ENCODE data around the gene FAM98B.
A peak's percentile ranks its signal among the peaks of the same experiment; 100 is the strongest.
"Not testable (repeated sequence)": the region's sequence is repeated elsewhere in the genome, so short reads cannot be mapped to it uniquely, and the experiment has no call there.

The FAM98B gene

DNA sequence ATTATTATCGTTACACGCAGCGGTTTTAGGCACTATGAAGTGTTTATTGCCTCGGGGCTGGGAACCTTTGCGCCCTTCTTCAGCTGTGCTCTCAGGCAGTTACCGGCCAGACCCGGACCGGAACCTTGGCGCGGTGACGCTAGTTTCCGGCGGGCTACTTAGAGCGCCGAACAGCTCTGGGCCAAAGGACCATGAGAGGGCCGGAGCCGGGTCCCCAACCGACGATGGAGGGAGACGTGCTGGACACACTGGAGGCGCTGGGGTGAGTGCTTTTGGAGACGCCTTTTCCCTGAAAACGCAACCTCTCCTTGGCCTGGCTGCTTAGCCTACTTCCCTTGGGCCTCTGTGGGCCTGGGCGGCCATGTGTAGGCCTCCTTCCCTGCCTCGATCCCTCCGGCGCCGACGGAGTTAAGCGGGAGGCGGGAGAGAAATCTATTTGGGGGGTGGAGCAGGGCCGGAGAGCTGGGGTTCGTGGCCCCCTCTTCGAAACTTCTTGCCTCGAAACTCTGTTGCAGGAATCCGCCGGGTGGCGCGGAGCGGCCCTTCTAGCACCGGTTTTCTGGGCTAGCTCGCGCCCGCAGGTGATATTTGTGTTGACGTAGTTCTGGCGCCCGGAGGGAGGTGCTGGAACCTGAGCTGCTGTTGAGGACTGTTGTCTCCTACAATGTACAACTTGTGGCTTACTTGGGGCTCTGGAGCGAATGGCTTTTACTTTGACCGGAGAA, at the start of gene FAM98B:
Gene FAM98B, plus strand, starts transcription at position 157 of the 725 bp plus-strand sequence. Its CDS starts 35 bp downstream, at position 192.
- DNase-seq = peak; percentile 84

DNA sequence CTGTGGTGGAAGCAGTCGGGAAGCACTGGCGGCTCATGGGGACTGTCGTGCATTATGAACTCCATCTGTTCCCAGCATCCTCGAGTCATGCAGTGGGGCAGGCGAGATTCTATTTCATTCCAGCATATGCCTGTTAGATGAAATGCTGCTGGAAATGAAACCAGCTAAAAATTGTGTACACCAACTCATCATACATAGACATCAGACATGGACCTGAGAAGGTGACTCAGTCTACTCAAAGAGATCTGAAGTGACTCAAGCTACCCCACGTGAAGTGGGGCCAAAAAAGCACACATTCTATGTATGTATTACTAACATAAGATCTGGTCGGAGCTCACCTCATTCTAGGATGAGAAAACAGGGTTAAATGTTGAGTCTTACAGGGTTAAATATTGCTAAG, 47.5 kb upstream of the FAM98B start:
- no peak for DNase-seq

DNA sequence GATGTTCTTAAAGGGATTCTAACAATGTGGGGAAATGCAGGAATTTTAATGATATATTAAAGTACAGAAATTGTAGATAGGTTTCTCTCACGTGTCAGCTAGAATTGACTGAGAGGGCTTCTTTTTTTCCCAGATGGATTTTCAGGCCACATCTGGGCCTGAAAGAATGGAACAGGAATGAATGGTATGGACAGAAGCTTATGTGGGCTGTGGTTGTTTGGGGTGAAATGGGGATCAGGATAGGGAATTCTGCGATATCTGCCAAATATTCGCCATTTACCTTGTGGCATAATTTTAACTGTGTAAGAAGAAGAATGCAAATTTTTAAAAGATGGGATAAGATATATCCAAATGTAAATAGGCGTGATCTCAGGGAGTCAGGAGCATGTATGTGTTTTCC, 45.4 kb upstream of the FAM98B start:
- DNase-seq = no peak

DNA sequence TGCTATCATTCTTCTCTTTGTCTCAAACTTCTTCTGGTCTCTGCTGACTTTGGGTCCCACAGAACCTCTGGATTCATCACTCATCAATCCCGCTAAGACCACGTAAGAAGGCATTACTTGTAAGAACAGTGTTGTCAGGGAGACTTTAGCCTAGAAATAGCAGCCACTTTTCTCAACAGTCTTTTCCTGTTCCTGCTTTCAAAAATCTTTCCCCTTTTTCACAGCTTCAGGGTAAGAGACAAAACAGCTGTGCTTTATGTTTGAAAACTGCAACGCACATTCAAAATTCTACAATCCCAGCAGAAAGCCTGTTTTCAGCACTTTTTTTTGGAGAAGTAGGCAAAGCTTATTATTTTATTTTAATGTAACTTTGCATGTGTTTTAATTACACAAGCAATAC, 42.0 kb upstream of the FAM98B start:
- no peak for DNase-seq

DNA sequence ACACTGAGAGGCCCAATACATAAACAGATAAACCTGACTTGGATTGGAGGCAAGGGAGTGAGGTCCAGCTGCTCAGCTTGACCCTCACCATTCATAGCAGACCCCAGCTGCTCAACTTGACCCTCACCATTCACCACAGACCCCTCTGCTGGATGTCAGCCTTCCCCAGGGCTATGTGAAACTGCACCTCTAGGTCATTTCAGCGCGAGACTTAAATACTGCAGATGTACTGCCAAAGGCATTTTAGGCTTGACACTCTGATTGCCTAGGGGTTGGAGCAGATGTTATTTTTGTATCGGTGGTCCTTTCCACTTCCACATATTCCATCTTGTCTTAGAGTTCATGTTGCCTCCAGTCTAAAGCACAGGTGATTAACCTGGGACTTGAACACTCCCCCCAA, 41.5 kb upstream of the FAM98B start:
- DNase-seq = no peak

DNA sequence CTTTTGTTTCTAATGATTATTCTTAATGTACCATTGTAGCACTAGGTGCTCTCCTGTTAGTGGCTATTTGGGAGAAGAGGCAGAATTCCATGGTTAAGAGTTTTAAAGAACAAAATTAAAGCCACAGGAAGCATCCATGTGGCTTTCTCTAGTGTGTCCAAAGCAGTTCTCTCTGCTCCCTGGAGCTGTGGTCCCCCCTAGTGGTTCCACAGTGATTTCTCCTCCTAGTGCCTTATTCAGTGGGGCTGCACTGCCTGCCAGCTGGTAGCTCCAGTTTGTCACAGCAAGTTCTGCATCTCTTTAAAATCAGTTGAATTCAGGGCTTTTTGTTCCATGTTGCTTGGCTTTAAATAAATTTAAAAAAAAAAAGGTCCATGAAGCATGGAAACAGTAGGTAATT, 39.6 kb upstream of the FAM98B start:
- DNase-seq = peak; percentile 22

DNA sequence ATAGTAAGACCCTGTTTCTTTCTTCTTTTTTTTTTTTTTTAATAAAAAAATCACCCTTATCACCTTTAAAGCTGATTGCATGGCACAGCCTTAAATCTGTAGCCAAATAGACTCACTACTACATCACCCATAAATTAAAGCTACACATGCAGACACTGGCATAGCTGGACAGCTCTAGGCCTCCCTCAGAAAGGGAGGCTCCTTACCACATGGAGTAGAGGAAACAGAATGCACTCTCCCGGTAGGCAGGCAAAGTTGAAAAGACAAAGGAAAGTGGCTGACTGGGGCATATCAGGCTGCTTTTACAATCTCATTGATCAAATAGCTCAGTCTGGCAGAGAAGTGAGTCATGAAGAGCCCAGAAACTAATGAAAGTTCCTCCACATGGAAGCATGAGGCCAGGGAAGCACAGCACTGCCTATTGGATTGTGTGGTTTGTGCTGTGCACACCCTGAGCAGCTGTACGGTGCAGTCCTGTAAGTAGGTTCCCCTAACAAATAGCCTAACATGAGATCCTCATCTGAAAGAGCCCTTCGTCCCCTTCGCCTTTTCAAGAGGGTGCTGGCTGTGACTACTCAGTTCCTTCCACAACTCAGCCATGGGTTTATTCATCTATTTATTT, 32.7 kb upstream of the FAM98B start:
- DNase-seq = no peak

DNA sequence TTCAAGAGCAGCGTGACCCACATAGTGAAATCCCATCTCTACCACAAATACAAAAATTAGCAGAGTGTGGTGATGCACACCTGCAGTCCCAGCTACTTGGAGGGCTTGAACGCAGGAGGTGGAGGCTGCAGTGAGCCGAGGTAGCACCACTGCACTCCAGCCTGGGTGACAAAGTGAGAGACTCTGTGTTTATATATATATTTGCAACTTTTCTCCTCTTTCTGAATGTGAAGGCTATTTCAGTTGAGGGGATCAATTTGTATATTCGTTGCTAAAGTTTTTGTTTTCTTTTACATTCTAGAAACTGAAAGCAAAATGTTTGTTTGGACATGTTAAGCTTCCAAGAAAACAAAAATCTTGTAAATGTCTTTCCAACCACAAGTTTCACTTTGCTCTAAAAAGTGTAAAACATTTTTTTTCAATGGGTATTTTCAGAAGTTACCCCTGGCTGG, 29.8 kb upstream of the FAM98B start:
- DNase-seq = no peak

DNA sequence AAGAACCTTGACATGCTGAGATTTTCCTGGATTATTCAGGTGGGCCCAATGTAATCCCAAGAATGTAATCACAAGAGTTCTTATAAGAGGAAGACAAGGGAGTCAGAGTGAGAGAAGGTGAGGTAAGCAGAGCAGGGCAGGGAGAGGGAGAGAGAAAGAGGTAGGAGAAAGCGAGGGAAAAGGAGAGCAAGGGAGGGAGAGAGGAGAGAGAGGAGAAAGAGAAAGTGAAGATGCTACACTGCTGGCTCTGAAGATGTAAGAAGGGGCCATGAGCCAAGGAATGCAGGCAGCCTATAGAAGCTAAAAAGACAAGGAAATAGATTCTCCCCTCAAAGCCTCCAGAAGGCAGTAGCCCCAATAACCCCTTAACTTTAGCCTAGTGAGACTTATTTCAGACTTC, 28.7 kb upstream of the FAM98B start:
- DNase-seq = no peak

DNA sequence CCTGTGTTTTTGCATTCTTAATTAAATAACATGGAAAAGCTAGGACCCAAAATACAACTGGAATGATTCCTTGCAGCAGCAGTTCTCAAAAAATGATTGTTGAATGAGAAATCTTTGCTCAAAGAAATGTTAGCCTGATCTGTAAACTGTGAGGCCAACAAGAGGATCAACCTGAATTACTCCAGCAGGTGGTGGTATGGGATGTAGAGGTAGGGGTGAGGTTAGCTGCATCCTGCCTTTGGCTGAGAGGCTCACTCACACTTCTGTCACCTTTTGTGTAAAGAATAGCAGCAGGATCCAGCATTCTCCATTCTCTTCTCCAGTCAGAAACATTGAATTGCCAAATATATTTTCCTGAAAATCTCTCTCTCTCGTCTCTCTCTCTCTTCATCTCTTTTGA, 26.5 kb upstream of the FAM98B start:
- no peak for DNase-seq

DNA sequence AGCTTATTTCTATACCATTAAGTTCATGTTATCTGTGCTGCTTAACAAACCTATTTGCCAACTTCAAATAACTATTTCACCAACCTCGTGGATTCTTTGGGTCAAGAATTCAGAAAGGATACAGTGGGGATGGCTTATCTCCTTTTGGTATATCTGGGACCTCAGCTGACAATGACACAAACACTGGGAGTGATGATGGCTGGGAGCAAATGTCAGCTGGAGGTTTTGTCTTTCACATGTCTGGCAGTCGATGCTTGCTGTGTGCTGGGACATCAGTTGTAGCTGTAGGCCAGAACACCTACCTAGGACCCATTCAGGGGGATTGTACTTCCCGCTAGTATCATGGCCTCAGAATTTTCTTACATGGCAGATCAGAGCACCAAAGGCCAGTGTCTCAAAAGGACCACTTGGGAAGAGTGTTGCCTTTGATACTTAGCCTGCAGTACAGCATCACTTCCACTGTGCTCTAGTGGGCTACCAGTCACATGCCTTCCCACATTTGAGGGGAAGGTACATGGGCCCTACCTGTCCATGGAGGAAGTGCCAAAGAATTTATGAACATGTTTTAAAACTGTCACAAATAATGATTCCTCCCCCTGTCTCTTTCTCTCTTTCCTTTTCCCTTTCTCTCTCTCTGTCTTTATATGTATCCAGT, 23.7 kb upstream of the FAM98B start:
- no peak for DNase-seq

DNA sequence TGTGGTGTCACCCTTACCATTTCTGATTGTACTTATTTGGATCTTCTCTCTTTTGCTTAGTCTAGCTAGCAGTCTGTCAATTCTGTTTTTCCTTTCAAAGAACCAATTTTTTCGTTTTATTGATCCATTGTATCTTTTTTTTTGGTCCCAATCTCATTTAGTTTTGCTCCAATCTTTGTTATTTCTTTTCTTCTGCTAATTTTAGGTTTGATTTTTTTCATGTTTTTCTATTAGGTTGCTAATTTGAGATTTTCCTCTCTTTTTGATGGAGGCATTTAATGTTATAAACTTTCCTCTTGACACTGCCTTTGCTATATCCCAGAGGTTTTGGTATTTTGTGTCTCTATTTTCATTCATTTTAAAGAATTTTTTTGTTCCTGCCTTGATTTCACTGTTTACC, 16.9 kb upstream of the FAM98B start:
- no peak for DNase-seq

DNA sequence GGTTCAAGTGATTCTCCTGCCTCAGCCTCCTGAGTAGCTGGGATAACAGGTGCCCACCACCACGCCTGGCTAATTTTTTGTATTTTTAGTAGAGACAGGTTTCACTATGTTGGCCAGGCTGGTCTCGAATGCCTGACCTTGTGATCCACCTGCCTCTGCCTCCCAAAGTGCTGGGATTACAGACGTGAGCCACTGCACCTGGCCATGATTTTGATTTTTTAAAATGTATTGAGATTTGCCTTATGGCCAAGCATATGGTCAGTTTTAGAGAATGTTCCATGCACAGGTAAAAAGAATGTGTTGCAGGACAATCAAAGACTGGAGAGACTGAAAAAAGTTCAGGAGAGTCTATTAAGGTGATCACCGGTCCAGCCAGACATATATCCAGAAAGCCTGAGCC, 16.3 kb upstream of the FAM98B start:
- DNase-seq = not testable (repeated sequence)

DNA sequence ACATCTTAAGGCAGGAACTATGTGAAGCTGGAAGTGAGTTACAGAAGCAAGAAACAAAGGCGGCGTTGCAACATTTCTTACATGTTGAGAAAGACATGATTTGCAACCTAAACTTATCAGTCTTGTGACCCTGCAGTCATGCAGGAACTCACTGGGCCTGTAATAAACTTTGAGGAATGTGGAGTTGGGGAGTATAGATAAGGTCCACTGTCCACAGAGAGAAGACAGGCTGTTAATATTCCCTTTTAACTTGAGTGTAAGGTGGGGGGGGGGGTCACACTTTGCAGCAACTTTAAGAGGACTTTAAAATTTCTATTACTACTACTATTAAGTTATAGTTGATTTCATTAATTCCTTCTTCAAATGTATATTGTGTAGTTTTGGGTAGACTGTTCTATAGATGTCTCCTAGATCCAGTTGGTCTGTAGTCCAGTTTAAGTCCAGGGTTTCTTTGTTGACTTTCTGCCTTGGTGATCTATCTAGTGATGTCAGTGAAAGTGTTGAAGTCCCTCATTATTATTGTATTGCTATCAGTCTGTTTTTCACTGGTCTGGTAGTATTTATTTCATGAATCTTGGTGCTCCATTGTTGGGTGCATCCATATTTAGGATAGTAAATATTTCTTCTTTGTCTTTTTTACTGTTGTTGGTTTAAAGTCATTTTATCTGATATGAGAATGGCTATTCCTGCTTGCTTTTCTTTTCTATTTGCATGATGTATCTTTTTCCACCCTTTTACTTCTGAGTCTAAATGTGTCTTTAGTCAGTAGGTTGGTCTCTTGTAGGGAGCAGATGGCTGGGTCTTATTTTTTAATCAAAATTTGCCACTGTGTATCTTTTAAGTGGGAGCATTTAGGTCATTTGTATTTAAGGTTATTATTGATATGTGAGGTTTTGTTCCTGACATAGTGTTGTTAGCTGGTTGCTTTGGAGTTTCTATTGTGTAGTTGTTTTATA, 15.6 kb upstream of the FAM98B start:
- DNase-seq = no peak

DNA sequence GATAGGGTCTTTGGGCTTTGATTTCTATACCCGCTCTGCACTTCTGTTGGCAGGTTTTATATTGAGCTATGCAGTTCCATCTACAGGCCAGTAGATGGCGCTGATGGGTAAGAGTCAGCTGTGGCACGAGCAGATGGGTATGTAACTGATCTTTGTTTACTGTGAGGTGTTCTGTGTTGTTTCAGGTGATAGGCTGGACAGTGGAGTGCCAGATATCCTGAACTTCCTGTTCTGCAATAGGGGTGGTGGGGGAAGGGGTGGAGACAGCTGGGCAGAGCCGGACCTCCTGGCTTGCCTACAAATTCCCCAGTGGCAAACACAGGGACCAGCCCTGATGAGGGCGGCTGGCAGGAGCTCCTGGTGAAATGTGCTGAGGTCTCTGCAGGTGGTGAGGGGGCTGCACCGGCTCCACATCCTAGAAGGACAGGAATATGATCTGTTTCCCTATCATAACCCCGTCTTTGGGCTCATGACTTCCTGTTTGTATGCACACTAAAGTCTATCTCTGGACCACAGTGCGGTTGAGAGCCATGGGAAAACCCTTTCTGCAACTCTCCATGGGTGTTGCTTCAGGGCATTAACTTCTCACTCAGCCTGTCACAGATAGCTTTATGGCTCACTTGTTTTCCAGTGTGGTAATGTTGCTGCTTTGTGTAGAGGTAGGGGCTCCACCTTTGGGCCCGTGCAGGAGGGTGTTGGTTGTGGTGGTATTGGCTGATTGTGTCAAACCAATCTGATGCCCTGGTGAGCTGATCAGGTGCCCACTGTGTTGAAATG, 13.4 kb upstream of the FAM98B start:
- no peak for DNase-seq

DNA sequence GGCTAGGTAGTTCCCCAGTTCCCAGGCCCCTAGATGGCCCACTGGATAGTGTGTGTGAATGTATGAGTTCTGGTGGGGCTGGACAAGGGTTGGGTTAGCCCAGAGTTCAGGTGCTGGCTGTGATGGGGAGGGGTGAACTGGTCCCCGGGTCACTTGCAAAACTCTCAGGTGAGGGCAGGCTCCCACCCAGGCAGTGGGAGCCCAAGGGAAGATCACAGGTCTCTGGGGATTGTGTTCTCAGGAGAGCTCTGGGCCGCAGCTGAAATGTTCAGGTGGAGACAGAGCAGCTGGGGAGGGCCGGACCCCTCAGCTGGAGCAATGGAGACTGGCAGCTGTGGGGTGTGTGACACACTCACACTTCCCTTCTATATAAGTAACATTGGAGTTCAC, 12.8 kb upstream of the FAM98B start:
- DNase-seq = no peak

DNA sequence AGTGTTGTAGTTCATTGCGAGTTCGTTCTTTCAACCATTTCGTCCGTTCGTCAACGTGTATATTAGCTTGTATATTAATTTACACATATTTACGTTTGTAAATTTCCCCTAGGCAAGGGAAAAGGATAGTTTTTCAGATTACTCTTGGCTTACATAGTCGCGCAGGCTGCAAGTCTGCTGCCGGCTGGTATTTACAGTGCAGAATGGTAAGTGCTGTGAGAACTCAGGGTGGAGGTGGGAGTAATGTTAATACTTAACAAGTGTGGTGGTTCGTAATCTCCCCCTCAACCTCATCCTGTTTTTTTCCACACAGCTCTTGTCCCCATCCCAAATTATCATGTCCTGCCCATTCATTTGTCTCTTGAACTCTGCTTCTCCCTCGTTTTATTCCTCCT, 766 bp downstream of the FAM98B start:
- DNase-seq = no peak

DNA sequence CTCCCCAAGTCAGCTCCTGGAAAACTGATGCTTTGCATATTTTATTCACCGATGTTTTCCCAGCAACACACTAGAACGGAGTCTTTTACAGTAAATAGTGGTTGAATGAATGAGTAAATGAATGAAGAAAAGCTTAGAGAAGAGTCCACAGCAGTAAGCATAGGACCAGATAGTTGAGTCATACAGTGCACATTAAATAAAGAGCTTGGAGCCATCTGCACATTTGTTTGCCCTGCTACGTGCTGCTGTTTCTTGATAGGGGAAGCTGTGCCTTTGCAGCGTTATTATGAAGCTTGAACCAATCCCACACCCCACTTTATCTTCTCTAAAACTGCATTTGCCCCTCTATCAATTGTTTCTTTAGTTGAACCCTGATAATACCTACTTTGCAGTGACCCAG, 1.2 kb downstream of the FAM98B start:
- no peak for DNase-seq

DNA sequence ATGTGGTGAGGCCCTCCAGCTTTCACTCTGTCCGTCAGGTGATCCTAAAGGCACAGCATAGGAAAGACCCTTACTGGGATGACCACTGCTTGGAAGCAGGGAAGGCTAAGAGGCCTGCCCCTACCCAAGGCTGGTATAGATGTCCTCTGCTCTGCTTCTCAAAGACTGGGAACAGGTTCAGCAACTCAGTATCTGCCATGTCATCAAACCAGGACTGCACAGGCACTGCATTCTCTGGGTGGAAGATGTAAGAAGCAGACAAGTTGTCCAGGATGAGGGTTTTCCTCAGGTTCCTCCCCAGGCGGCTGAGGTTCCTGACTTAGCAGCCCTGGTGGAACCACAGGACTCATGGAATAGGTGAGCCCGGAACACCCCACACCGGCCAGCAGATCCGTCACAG, 4.7 kb downstream of the FAM98B start:
- DNase-seq = no peak

DNA sequence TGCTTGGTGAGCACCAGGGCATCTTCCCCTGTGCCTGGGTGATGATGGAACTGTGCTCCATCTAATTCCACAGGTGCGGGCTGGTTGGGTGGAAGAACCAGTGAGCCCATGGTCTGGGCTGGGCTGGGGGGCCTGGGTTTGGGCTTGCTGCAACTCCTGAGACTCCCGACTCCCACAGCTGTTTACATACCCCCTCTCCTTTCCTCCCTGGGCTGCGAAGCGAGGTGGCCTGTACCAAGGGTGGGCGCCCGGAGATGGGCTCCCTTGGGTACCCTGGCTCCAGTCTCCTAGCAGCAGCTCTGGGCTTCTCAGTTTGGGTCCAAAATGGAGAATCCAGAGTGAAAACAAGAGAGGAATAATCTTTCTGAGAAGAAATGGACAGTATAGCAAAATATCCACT, 5.6 kb downstream of the FAM98B start:
- DNase-seq = no peak

DNA sequence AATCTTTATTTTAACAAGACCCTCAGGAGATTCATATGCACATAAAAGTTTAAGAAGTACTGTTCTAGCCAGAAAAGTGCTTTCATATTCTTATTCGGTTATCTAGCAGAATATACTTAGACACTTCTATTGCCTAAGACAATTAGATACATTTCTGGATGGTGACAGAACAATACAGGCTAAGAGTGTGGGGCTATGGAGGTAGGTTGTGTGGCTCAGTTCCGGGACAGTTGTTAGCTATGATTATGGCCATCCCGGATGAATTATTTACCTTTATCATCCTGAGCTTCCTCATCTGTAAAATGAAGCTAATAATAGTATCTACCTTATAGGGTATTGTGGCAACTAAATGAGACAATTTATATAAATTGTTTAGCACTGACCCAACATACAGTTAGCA, 6.6 kb downstream of the FAM98B start:
- no peak for DNase-seq
